ENCODE results near the gene TCF7L2. TPM values are rescaled to one million over a fixed set of nuclear protein-coding genes. Genes with fewer than 3 reads are reported as not detected.

Gene TCF7L2
- total and polyA plus RNA-seq, 12 donors, result 8.7 to 24.7 (median 14.8) TPM

GRCh38 chr10:112946649-112947048, 3.4 kb upstream of the TCF7L2 start:
- H3K4me1 ChIP-seq (replicated peaks in 1 of 2), result peaks cover 0 to 9% of the 10 kb centered on the region in 2 donors
- no peak overlapping the region for H3K27ac ChIP-seq
- no peaks in the 10 kb centered on the region for H3K27me3 ChIP-seq
- WGBS, 4 donors, result 78 to 91% (median 88%) methylated on average over 3 of the region's 3 CpGs
- TF ChIP-seq CTCF (IDR thresholded peaks at IDR 0.05), result no peak
- TF ChIP-seq POLR2A (IDR thresholded peaks at IDR 0.05), result no peak
- H3K36me3 ChIP-seq (replicated peaks in 1 of 2), result no peaks in the 10 kb centered on the region
- no peak overlapping the region for H3K4me3 ChIP-seq
- no peaks in the 10 kb centered on the region for H3K9me3 ChIP-seq (replicated peaks in 1 of 3)
- intact Hi-C loops (cut with DNase I), result loop anchor here in 1 of 2 donors (10.0 kb wide), 2 partner anchors 178 to 232 kb away; no protein-coding TSS in a partner anchor
- no peak for DNase-seq

GRCh38 chr10:112948196-112948595, 1.9 kb upstream of the TCF7L2 start:
- Histone ChIP-seq H3K27me3 (no peaks in the 10 kb centered on the region), H3K4me3 (no peak overlapping the region), H3K27ac (no peak overlapping the region), H3K4me1 (replicated peaks in 1 of 2) (peaks cover 0 to 12% of the 10 kb centered on the region in 2 donors), H3K9me3 (replicated peaks in 1 of 3) (no peaks in the 10 kb centered on the region), H3K36me3 (replicated peaks in 1 of 2) (no peaks in the 10 kb centered on the region)
- TF ChIP-seq CTCF (IDR thresholded peaks at IDR 0.05) (no peak), POLR2A (IDR thresholded peaks at IDR 0.05) (no peak)
- DNase-seq, result no peak
- WGBS, 4 donors, result 91 to 100% (median 95%) methylated on average over 1 of the region's 1 CpG
- intact Hi-C loops (cut with DNase I), result loop anchor here in 1 of 2 donors (10.0 kb wide), 2 partner anchors 177 to 233 kb away; no protein-coding TSS in a partner anchor

- DNase-seq, result peak in 1 of 7 donors; percentile 18
- Histone ChIP-seq H3K9me3 (replicated peaks in 1 of 3) (no peaks in the 10 kb centered on the region), H3K4me3 (peak overlapping the region in 2 of 4 donors; percentile 10 to 77), H3K36me3 (replicated peaks in 1 of 2) (no peaks in the 10 kb centered on the region), H3K4me1 (replicated peaks in 1 of 2) (peaks cover 8 to 23% of the 10 kb centered on the region in 2 donors), H3K27me3 (no peaks in the 10 kb centered on the region), H3K27ac (peak overlapping the region in 3 of 5 donors; percentile 50 to 90 (median 83))
- no peak for TF ChIP-seq POLR2A (IDR thresholded peaks at IDR 0.05)
- no peak for TF ChIP-seq CTCF (IDR thresholded peaks at IDR 0.05)
- 24 to 30% (median 28%) methylated on average over 9 of the region's 9 CpGs for WGBS, 4 donors
- intact Hi-C loops (cut with DNase I), result loop anchor here in 1 of 2 donors (10.0 kb wide), 2 partner anchors 176 to 234 kb away; no protein-coding TSS in a partner anchor
Observed at GRCh38 chr10:112949143-112949823, 764 bp upstream of the TCF7L2 start.

GRCh38 chr10:112950714-112951358, 789 bp downstream of the TCF7L2 start:
- peaks cover 14 to 33% of the 10 kb centered on the region in 2 donors for H3K4me1 ChIP-seq (replicated peaks in 1 of 2)
- H3K9me3 ChIP-seq (replicated peaks in 1 of 3), result no peaks in the 10 kb centered on the region
- peak; percentile 34 to 66 (median 50) for DNase-seq
- peak overlapping the region; percentile 52 to 97 (median 88) for H3K27ac ChIP-seq
- H3K36me3 ChIP-seq (replicated peaks in 1 of 2), result no peaks in the 10 kb centered on the region
- no peaks in the 10 kb centered on the region for H3K27me3 ChIP-seq
- H3K4me3 ChIP-seq, result peak overlapping the region in 3 of 4 donors; percentile 50 to 83 (median 77)
- no peak for TF ChIP-seq CTCF (IDR thresholded peaks at IDR 0.05)
- peak in 1 of 2 donors; percentile 1 for TF ChIP-seq POLR2A (IDR thresholded peaks at IDR 0.05)
- 0 to 1% (median 1%) methylated on average over 25 to 56 of the region's 56 CpGs for WGBS, 4 donors
- intact Hi-C loops (cut with DNase I), result no loop called here

Data from adrenal gland (tissue), 12 donors.